ENCODE data around the gene B3GALT4.

Gene B3GALT4

DNA sequence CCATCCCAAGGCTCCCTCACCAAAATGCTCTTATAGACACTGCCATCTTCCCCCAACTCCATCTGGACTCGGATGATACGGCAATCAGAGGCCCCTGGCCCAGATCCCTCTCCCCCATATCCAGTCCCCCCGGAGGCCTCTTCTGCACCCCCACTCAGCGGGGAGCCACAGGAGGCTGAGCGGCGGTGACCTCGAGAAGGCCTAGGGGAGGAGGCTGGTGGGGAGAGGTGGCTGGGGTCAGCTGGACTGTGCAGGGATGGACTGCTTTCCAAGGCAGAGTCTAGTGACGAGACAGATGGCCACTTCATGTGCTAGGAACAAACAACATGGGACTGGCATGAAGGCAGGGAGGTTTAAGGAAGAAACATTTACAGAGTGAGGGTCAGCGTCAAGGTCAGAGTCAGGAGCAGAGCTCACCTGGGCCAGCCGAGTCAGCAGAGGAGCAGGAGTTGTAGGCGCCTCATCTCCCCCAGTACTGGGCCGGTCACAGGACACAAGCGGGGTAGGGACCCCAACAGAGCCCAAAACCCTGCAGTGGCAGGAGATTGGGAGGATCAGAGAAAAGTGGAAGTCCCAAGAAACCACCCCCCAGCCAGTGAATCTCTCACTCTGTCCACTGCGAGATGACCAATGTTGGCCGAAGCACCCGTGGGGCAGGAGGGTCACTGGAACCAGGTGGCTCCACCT lies 16.2 kb downstream of the B3GALT4 start:
- no peak for DNase-seq

DNA sequence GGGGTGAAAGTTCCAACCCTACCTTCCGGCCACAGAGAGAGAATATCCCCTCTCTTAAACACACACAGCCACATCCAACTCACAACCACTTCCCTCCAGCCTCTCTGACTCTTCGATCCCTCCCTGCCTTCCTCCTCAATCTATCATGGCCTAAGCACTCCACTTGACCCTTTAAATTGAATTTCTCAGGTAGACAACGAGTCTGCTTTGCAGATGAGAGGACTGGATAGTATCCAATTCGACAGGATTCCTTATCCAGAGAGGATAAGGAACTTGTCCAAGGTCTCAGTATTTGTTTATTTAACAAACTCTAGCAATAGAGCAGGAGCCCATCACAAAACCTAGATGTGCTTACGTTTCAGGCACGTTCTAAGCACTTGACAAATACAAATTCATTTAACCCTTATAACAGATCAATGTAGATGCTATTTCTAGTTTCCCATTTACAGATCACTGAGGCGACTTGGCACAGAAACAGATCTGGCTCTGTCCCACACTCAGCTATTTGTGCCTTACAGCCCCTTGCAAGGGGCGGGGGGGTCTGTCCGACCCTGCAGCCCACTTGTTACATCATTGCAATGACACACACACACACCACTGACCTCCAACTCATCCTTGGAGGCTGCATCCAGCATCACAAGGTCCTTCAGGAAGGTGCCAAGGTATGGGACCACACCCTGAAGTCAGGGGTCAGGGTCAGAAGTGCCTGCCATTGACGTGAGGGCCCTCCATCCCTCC lies 17.3 kb downstream of the B3GALT4 start:
- DNase-seq, result no peak

DNA sequence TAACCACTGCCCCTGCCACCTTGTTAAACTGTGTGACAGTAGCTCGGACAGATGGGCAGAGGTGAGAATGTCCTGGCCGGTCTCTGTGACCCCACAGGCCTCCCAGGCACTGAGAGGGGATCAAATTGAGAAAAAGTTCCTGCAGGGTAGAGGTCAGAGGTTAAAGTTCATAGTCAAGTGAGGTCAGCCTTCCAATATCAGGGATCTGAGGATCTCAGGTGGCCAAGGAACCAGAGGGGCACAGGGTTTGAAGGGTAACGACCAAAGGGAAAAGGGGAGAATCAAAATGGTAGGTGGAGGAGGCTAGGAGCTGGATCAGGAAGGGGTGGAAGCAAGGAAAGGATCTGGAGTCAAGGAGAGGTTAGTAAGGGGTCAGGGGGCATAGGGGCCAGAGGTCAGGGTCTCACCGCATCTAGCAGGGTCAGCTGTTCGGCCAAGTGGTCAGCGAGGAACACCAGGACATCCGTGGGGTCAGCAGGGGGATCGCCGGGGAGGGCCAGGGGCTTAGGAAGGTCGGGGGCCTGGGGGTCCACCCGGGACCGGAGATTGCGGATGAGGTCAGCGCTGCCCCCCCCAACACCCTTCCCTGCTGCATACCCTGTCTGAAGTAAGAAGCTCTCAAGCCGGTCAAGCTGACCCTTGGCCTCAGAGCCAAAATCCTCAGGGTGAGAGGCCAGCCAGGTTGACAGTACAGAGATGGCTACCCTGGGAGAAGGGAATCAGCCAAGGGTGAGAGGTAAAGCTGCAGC lies 18.9 kb downstream of the B3GALT4 start:
- no peak for DNase-seq

DNA sequence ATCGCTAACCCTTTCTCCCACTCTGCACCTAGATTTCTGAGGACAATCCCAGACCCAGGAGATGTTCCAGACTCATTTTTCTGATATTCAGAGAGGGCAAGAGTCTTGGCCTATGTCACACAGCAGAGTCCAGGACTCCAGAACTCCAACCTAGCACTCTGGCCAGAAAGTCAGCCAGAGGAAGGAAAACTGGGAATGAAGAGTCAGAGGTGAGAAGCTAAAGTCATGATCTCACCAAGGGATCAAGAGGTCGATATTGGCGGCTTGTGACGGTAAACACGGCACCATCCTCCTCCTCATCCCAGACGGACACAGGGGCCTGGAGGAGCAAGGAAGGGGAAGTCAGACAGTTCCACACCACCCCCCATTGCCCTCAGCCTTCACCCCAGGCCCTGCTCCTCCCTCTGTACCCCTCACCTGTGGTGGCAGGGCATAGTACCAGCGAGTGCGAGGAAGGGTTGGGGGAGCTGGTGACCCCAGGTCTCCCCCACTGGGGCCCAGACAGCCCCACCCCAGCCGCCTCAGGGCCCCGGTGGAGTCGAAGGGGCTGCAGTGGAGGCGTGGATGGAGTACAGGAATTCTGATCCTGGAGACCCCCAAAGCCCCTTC lies 20.0 kb downstream of the B3GALT4 start:
- no peak for DNase-seq

DNA sequence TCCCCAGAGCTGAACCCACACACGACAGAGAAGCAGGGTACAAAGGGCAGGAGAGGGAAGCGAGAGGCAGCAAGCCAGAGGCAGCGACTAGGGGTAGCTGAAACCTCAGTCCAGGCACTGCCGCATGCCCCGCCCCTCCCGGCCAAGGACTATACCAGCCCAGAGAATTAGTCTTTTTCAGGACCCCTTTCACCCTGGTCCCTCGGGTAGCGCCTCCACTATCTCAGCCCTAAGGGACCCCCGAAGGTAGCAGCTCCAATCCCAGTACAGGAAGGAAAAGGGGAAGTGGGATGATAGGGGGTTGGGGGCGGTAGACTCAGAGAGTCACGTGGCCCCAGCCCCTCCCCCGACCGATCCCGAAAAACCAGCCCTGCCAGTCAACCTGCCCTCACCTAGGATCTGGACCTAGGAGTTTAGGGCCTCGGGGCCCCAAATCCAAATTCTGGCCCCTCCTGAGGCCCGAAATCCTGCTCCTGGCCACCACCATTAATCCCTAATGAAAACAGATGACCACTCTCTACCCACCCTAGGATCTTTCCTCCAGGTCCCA lies 20.6 kb downstream of the B3GALT4 start:
- DNase-seq, result no peak

DNA sequence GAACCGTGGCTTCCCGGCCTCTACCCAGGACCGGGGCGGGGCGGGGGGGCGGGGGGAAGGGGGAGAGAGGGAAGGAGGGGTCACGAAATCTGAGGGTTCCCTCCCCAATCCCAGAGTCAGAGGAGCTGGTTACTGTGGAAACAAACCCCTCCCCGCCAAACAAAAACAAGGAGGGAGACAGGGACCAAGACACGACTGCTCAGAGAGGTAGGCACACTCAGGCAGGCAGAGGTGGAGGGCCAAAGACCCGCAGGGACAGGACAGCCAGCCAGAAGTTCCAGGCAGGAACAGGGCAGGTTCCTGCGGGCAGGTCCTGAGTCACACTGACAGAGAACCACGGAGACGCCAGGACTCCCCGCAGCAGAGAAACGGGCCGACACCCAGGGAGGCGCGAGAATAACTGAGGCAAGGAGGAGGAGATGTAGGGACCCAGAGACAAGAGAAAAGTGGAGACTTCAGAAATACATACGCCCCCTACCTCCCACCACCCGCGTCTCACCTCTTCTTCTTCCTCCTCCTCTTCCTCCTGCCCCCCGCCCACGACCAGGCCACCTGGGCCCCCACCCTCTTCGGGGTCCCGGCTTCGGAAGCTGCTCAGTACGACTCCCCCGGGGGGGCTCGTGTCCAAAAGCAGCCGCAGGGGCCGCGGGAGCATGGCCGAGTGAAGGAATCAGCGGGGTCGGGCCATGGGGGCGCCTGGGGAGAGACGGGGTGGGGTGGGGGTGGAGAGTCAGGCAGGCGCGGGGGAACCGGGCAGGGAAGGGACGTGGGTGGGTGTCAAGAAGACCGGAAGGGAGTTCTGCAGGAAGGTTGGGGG lies 21.2 kb downstream of the B3GALT4 start:
- peak; percentile 31 for DNase-seq

DNA sequence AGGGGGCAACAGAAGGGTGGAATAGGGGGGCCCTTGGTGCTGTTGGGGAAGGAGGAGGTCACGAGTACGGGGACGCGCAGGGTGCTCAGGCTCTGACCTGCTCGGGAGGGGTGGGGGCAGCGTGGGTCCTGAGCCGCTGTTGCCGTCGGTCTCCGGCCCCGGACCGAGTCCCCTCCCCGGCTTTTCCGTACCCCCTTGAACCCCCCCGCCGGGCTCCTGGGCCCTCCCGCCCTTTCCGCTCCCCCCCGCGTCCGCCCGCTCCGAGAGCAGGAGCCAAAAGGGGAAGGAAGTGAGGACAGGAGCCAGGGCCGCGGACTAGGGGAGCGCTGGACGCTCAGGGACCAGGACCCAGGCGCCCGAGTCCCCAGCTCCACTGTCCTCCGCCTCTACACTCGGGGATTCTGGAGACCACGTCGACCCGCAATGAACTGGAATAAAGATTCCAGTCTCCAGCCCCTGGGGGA lies 21.9 kb downstream of the B3GALT4 start, which contains the start of gene RGL2:
RGL2 (minus strand) TSS at position 170 of the 464 bp plus-strand sequence. CDS start 332 bp downstream, outside the sequence.
- peak; percentile 59 for DNase-seq

DNA sequence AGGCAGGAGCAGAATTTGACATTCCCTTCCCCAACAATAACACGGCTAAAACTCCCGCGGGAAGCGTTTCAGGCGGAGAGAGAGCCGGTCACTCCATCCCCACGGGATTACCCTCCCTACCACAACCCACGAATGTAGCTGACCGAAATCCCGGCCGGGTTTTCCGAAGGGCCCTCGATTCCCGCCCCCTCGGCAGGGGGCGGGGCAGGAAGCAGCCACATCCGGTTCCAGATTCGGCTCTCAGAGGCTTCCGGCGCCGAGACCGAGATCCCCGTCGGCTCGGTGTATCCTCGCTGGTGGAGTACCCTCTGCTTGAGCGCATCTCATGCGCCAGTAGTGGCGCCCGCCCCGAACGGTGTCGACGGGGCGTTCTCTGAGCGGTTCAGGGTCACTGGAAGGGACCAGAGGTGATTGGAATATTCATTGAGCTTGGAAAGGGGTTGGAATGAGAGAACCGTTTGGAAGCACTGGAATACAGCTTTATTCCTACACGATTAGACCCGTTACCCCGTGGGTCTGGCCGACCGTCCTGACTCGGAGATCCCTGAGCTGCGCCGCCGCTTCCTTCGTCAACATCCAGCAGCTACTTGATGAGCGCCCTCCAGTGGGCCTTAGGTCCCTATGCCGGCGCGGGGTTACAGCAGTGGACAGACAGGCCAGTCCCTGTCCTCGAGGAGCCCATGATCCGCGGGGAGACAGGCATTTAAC lies 22.5 kb downstream of the B3GALT4 start:
- peak; percentile 90 for DNase-seq

DNA sequence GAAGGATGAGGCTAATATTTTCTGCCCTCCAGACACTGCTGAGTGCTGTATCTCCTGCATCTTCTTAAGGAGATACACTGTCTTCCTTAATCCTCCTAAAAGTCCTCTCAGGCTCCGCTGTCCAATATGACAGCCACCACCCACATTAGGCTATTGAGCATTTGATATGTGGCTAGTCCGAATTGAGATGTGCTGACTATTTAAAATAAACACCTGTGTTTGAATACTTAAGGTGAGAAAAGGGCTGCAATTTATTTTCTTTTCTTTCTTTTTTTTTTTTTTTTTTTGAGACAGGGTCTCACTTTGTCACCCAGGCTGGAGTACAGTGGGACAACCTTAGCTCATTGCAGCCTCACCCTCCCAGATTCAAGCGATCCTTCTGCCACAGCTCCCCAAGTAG lies 25.0 kb downstream of the B3GALT4 start:
- no peak for DNase-seq

DNA sequence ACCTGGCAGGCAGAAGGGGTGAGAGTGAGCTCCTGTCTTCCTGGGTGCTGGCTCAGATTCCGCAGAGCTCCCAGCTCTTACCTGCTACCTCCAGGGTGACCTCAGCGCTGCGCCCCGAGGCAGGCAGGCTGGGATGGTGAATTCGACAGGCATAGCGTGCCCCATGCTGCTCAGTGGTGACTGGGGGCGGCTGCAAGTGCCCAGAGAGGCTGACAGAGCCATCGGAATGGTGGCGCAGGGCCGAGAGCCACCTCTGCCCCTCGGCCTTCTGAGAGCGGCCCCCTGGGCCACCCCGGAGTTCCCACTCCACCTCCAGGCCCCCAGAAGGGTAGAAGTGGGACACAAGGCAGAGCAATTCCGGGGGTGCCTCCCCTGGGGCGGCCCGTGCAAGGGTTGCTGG lies 27.3 kb downstream of the B3GALT4 start:
- DNase-seq, result no peak

DNA sequence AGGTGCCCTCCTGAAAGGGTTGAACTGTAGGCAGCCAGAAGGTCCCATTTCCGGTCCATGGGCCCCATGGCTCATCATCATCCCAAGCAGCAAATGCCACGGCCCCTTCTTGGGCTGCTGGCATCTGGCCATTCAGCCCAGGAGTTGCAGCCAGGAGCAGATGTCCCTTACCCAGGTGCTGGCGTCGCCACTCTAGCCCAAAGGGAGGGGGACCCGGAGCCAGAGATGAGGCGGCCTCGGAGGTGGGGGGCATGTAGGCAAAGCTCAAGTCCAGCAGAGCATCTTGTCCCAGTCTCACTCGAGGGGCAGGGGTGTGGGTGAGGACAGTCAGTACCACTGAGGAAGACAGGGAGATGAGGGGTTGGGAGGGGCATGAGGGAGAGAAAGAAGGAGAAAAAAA lies 28.1 kb downstream of the B3GALT4 start:
- DNase-seq, result no peak

DNA sequence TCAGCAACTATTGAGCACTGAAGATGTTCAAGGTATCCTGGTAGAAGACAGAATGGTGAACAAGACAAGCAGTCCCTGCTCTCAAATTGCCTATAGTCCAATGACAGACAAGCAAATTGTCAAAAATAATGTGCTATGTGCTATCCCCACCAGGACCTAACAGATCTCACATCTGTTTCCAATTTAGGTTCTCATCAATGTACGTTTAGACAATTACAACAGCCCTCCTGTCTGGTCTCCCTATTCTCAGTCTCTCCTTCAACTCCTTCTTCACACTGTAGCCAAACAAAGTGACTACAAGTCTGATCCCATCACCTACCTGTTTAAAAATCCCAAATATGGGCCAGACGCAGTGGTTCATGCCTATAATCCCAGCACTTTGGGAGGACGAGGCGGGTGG lies 29.4 kb downstream of the B3GALT4 start:
- no peak for DNase-seq

DNA sequence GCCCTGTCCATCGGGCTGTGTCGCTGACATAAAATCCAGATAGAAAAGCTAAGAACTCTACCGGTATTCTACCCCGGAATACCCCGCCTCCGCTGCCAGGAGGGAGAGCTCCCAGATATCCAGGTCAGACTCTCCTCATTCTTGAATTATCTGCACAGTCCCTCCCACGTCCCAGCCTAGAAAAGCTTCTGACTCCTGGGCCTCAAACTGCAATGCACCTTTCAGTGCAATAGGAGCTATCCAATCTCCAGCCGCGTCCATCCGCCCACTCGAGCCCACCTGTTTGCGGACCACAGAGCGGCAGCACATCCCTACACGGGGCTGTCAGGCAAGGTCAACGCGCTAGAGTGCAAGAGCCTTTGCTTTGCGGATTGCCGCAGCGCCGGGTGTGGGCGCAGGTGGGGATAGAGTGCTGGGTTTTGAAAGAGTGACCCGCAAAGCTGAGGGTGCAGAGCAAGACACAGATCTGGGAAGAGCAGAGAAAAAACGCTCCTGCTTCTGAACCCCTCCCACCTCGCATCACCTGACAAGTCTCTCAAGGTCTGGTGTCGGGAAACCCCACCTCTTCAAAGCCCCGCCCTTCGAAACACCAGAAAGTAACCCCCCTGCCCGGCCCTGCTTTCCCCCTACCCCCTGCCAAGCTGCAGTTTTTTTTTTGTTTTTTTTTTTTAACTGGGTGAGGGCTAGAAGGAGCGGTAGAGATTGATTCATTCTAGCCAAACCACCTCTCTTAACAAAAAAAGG lies 35.6 kb downstream of the B3GALT4 start:
- DNase-seq, result peak; percentile 84

DNA sequence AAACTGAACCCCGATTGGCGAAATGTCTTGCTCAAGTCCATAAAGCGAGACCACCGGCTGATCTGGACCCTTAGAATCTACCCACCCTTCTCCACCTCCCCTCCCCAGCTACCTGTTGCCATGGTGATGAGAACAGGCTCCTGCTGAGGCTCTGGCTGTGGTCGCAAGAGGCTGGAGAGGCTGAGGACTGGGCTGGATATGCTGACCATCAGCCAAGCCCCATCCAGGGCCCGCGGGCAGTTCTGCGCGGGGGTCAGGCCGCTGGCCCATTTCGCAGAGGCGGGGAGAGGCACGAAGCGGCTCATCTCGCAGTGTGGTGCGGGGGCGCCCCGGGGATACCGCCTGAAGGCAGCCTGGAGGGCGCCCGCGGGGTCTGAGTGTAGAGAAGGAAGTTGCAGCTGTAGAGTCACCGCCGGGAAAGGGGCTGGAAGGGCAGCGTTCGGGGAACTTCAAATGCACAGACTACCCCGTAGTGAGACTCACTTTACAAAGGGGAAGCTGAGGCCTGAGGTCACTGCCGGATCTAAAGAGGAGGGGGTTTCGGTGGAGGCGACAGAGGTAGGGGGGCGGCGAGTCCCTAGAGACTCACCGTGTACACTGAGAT lies 36.3 kb downstream of the B3GALT4 start:
- peak; percentile 37 for DNase-seq

DNA sequence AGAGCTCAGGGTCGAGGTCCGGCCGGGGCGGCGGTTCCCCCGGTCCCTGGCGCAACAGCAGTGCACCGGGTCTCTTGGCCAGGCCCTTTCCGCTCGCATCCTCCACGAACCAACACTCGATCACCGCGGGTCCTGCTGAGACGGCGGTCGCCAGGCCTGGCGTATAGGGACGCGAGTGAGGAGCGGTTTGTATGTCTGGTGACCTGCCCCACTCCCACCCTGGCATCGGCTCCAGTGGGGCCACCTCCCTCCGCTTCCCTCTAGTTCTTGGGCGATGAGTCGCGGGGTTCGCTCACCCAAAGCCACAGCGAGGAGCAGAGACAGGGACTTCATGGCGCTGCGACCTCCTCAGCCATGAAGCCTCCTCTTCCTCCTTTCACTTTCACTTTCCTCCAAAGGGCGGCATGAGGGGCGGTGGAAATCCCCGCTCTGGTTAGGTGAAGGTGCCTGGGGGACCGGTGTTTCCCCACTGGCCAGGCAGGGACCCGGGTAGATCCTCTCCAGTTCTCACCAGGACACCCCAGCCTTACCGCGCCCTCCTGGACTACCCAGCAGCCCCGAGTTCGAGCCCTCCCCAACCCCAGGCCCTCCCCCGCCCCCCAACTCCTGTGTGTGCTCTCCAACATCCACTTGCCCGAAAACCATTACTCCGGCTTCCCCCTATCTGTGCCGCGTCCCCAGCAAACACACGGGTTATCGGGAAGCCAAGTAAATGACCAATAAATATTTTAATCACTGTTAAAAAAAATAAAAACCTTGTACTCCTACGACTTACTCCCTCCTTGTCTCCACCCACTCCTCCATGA lies 37.0 kb downstream of the B3GALT4 start, which contains the start of gene TAPBP:
TAPBP (minus strand) TSS at position 370 of the 806 bp plus-strand sequence; CDS start at position 333, 37 bp downstream.
- peak; percentile 49 for DNase-seq

DNA sequence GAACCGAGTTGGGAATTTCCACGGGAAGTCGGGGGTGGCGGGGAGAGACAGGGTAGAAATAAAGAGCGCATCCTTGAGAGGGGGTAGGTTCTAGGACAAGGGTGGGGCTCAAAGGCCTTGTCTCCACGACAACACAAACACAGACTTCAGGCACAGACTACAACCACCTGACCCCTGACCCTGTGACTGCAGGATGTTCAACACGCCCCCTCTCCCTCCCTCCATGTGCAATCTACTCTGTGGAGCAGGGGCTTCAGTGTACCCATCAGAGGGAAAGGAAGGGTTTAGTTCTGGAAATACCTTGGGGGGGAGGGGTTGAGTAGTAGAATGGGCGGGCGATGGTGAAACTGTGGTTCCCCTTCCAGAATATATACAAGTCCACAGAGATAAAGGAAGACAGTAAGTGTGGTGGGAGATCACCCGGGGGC lies 37.6 kb downstream of the B3GALT4 start:
- DNase-seq, result peak; percentile 53

DNA sequence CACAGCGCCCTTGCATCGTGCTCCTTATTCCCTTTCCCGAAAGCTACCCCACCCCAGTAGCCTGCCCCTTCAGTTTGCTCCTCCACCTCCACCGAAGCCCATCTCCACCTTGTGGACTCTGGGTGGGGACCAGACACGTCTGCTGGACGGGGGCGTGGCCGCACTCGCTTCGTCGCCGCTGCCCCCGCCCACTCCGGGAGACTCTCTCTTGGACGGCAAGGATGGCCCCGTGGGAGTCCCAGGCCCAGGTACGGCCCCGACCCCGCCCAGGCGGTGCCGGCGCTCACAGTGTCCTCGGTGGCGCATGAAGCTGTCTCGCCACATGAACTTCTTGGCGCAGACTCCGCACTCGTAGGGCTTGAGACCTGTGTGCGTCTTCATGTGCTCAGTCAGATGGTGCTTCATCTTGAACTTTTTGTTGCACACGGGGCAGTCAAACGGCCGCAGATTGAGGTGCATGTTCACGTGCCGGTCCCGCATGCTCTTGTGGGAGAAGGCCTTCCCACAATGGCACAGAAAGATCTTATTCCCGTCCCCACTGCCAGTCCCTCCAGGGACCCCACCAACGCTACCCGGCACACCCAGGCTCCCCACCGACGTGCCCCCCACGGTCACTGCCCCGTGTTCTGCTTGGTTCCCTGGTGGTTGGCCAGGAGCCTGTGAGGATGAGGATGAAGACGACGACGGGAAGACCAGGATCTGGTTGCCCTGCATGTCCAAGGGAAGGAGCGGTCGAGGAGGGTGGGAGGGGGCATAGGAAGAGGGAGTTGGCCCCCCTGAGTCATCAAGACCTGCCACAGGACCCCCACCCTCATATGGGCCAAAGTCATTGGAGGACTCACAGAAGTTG lies 38.2 kb downstream of the B3GALT4 start:
- peak; percentile 22 for DNase-seq

Measured in NCI-H1105 treated with DMSO at 0.1 percent for 48 hours (cell line).